Fibroblast of skin of abdomen (primary cell): ENCODE measurements around the gene PGM2. TPM values are rescaled to one million over a fixed set of nuclear protein-coding genes. Genes with fewer than 3 reads are reported as not detected.
"Not testable (repeated sequence)": the region's sequence is repeated elsewhere in the genome, so short reads cannot be mapped to it uniquely, and the experiment has no call there.

Experiments used
- DNase-seq: peaks from one replicate; pipeline ENCODE4 v3.0.0-alpha.2; 2013
- polyA plus RNA-seq, 2 experiments: library from polyadenylated mRNA; unstranded; fragments of 120-200 nt; gene quantifications; one replicate each; pipeline ENCODE4 v1.2.1, GENCODE V29; 2013; ENCODE audit not compliant: insufficient read length in 2 of 2

Gene PGM2
- polyA plus RNA-seq (2013, experiment 1 of 2; ENCODE audit: insufficient read length) = 15.0 TPM
- polyA plus RNA-seq (2013, experiment 2 of 2; ENCODE audit: insufficient read length) = 17.1 TPM

- peak; percentile 74 for DNase-seq
Observed at GRCh38 chr4:37826295-37827029, at the start of gene PGM2. Gene PGM2 (plus strand): TSS chr4:37826686. CDS start chr4:37826733, 47 bp downstream.

- no peak for DNase-seq
Observed at GRCh38 chr4:37779896-37780295, 46.6 kb upstream of the PGM2 start.

- DNase-seq = peak; percentile 22
Observed at GRCh38 chr4:37780444-37781130, 45.9 kb upstream of the PGM2 start.

- no peak for DNase-seq
Observed at GRCh38 chr4:37781131-37781455, 45.4 kb upstream of the PGM2 start.

- DNase-seq = not testable (repeated sequence)
Observed at GRCh38 chr4:37786267-37786666, 40.2 kb upstream of the PGM2 start.

- DNase-seq = not testable (repeated sequence)
Observed at GRCh38 chr4:37787883-37788460, 38.5 kb upstream of the PGM2 start.

GRCh38 chr4:37788819-37789218 is 37.7 kb upstream of the PGM2 start:
- DNase-seq = no peak

- no peak for DNase-seq
Observed at GRCh38 chr4:37792241-37792640, 34.2 kb upstream of the PGM2 start.

GRCh38 chr4:37793562-37793961 is 32.9 kb upstream of the PGM2 start:
- DNase-seq = no peak

GRCh38 chr4:37794056-37794455 is 32.4 kb upstream of the PGM2 start:
- DNase-seq = no peak

- no peak for DNase-seq
Observed at GRCh38 chr4:37795581-37796195, 30.8 kb upstream of the PGM2 start.

- no peak for DNase-seq
Observed at GRCh38 chr4:37797374-37797773, 29.1 kb upstream of the PGM2 start.

GRCh38 chr4:37797923-37798322 is 28.6 kb upstream of the PGM2 start:
- no peak for DNase-seq

- DNase-seq = no peak
Observed at GRCh38 chr4:37798616-37799015, 27.9 kb upstream of the PGM2 start.

GRCh38 chr4:37799941-37800554 is 26.4 kb upstream of the PGM2 start:
- DNase-seq = no peak

- peak; percentile 46 for DNase-seq
Observed at GRCh38 chr4:37802068-37802666, 24.3 kb upstream of the PGM2 start.

GRCh38 chr4:37803348-37803973 is 23.0 kb upstream of the PGM2 start:
- DNase-seq = peak; percentile 52

GRCh38 chr4:37805091-37805490 is 21.4 kb upstream of the PGM2 start:
- no peak for DNase-seq

GRCh38 chr4:37812713-37813112 is 13.8 kb upstream of the PGM2 start:
- peak; percentile 59 for DNase-seq

- no peak for DNase-seq
Observed at GRCh38 chr4:37815591-37815990, 10.9 kb upstream of the PGM2 start.

- DNase-seq = no peak
Observed at GRCh38 chr4:37816006-37816405, 10.5 kb upstream of the PGM2 start.

- DNase-seq = no peak
Observed at GRCh38 chr4:37816719-37817118, 9.8 kb upstream of the PGM2 start.
